Spleen (tissue), 7 donors: ENCODE results near the gene RAB8B.

ENCODE experiments used
- CTCF ChIP-seq, 11 experiments: fragments of 200-600 bp in 7 of 11; fragments of 450-650 bp in 4 of 11; sonication (generic) in 4 of 11; IDR thresholded peaks in 8 of 11; conservative IDR thresholded peaks in 3 of 11; 1 replicate in 7 of 11; 2 replicates in 4 of 11; pipeline versions ENCODE4 v1.4.0 to v1.8.0; 2016 to 2021; ENCODE audit warnings: antibody characterized with exemption in 11 of 11, inconsistent platforms in 4 of 11, mild to moderate bottlenecking in 1 of 11
- POLR2A ChIP-seq, 3 donors: fragments of 450-650 bp; IDR thresholded peaks; one replicate each; pipeline ENCODE4 v1.5.1; 2017; ENCODE audit warnings: antibody characterized with exemption in 3 of 3, mild to moderate bottlenecking in 1 of 3
- POLR2AphosphoS5 ChIP-seq, 3 donors: sonication (generic); formaldehyde crosslinking; IDR thresholded peaks; one replicate each; pipeline ENCODE4 v1.5.1; 2017; ENCODE audit warnings: antibody characterized with exemption in 3 of 3
- donor health status: DM: no; HTN: no; CAD: no; lungs with moderate emphysema.
- donor health status: DM: no; HTN: no; CAD: no.
- donor health status: DM: no; HTN: no; CAD: no.

DNA sequence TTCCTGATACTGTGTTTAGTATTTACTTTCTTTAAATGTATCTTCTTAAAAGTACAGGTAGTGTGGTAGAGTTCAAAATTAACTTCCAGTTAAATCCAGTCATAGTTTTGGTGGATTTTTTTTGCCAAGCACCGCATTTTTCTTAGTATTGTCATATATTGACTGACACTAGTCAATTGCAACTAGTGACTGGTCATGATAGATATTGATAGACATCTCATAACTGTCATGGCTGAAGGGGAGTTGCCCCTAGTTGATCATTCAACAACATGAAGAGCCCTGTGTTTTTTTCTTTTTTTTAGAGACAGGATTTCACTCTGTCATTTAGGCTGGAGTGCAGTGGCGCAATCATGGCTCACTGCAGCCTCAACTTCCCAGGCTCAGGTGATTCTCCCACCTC is 22.1 kb downstream of the RAB8B start:
- no peak for TF ChIP-seq CTCF (IDR thresholded peaks at IDR 0.05 in 8 of 11, conservative IDR thresholded peaks at IDR 0.05 in 3 of 11)
- no peak for TF ChIP-seq POLR2A (IDR thresholded peaks at IDR 0.05)
- TF ChIP-seq POLR2AphosphoS5 (IDR thresholded peaks at IDR 0.05), result no peak
